ENCODE data around the gene PNPLA1. TPM values are rescaled to one million over a fixed set of nuclear protein-coding genes. Genes with fewer than 3 reads are reported as not detected.

The PNPLA1 gene
- total and polyA plus RNA-seq, 2 experiments from 2014 or later = not detected

DNA sequence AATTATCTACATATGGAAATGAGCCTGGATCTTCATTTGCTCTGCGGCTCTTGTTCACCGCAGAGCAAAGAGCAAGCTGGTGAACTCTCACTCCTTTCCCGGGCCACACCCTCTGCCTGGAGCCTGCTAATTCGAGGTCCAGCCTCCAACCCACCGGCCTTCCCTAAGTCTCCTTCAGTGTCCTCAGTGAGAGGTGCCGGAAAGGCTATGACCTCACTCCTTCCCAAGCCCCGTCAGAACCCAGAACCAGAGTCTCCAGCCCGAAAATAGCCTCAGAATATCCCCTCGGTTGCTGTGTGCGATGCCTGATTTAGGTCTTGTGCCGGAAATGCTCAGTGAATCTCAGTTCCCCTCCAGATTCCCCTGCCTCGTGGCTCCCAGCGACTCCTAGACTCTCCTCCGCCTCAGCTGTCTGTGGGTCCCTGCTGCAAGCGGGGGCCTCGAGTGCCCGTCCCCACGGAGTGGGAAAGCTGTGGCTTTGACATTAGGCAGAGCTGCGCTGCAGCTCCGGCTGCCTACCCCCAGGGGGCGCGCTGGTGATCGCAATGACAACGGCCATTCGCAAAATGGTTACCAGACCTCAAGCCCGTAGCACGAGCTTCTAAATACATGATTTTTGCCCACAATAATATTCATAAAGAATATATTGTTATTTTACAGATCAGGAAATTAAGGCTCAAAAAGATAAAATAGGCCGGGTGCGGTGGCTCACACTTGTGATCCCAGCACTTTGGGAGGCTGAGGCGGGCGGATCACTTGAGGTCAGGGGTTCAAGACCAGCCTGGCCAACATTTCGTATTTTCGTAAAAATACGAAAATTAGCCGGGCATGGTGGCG lies 71.0 kb downstream of the PNPLA1 start:
- Histone ChIP-seq H3K27ac (no peak overlapping the region), H3K27me3 (peaks cover 3% of the 10 kb centered on the region), H3K4me3 (no peak overlapping the region), H3K9me3 (ENCODE audit: low read depth) (no peaks in the 10 kb centered on the region), H3K36me3 (no peaks in the 10 kb centered on the region), H3K4me1 (ENCODE audit: low read depth) (peaks cover 7% of the 10 kb centered on the region)
- TF ChIP-seq, protein P1, sequence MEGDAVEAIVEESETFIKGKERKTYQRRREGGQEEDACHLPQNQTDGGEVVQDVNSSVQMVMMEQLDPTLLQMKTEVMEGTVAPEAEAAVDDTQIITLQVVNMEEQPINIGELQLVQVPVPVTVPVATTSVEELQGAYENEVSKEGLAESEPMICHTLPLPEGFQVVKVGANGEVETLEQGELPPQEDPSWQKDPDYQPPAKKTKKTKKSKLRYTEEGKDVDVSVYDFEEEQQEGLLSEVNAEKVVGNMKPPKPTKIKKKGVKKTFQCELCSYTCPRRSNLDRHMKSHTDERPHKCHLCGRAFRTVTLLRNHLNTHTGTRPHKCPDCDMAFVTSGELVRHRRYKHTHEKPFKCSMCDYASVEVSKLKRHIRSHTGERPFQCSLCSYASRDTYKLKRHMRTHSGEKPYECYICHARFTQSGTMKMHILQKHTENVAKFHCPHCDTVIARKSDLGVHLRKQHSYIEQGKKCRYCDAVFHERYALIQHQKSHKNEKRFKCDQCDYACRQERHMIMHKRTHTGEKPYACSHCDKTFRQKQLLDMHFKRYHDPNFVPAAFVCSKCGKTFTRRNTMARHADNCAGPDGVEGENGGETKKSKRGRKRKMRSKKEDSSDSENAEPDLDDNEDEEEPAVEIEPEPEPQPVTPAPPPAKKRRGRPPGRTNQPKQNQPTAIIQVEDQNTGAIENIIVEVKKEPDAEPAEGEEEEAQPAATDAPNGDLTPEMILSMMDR (IDR thresholded peaks at IDR 0.05; ENCODE audit: low read depth, low read length) = peak; percentile 99
- DNase-seq (ENCODE audit: low read depth in 1 of 2, low spot score in 1 of 2) = peak; percentile 78 to 95

DNA sequence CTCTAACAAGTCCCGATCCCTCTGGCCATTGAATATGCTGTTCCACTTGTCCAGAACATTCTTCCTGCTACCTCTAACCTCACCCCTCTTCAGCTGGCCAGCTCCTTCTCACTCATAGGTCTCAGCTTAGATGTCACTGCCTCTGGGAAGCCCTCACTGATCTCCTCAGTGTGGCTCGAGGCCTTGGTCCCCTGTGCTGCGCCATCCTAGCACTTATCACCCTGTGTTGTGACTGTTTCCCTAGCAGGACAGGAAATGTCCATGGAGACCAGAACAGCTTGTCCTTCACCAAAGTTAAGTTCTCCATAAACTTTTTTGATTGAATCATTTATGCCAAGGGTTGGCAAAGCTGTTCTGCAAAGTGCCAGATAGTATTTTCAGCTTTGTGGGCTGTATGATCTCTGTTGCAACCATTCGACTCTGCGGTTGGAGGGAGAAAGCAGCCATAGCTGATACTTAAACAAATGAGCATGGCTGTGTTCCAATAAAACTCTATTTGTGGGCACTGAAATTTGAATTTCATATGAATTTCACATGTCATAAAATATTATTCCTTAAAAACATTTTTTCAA lies 73.3 kb downstream of the PNPLA1 start:
- DNase-seq (ENCODE audit: low read depth in 1 of 2, low spot score in 1 of 2) = no peak
- TF ChIP-seq, protein P1 (IDR thresholded peaks at IDR 0.05; ENCODE audit: low read depth, low read length) = no peak
- H3K27ac ChIP-seq = no peak overlapping the region

DNA sequence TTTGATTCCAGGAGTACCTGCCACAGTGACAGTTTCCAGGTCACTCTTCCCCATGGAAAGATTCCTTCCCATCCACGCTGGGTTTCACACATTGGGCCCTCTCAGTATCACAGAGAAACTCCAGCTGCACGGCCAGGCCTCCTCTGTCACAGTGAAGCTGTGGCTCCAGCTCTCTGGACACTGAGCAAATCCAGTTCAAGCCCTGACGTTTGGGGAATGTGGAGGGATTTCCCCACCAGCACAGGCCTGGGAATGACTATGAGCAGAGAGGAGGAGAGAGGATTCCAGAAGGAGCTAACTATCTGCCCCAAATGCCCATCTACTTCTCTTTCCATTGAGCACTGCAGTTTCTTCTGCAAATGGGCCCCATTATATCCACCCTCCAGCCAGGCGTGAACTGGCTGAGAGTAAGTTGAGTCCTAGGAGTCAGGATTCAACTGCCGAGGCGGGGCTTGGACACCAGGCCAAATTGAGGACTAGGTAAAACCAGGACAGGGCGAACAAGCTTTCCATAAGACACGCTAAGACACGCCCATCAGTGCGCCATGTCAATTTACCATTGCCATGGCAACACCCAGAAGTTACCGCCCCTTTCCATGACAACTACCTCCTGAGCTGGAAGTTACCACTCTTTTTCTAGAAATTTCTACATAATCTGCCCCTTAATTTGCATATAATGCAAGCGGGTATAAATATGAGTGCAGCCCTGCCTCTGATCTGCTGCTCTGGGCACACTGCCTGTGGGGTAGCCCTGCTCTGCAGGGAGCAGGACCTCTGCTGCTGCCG lies 76.0 kb downstream of the PNPLA1 start:
- Histone ChIP-seq H3K9me3 (ENCODE audit: low read depth) (no peaks in the 10 kb centered on the region), H3K27ac (peak overlapping the region; percentile 88), H3K27me3 (no peaks in the 10 kb centered on the region), H3K36me3 (no peaks in the 10 kb centered on the region), H3K4me3 (no peak overlapping the region), H3K4me1 (ENCODE audit: low read depth) (peaks cover 24% of the 10 kb centered on the region)
- peak; percentile 39 to 56 for DNase-seq (ENCODE audit: low read depth in 1 of 2, low spot score in 1 of 2)
- TF ChIP-seq, protein P1 (IDR thresholded peaks at IDR 0.05; ENCODE audit: low read depth, low read length) = no peak

More for the DNA sequence above, 73.3 kb downstream of the PNPLA1 start:
- no peaks in the 10 kb centered on the region for H3K36me3 ChIP-seq
- no peak overlapping the region for H3K4me3 ChIP-seq
- H3K27me3 ChIP-seq = peaks cover 3% of the 10 kb centered on the region
- H3K4me1 ChIP-seq (ENCODE audit: low read depth) = peaks cover 20% of the 10 kb centered on the region
- no peaks in the 10 kb centered on the region for H3K9me3 ChIP-seq (ENCODE audit: low read depth)

- peak overlapping the region; percentile 56 for H3K27ac ChIP-seq
- no peaks in the 10 kb centered on the region for H3K36me3 ChIP-seq
- TF ChIP-seq, protein P1 (IDR thresholded peaks at IDR 0.05; ENCODE audit: low read depth, low read length) = no peak
- H3K4me1 ChIP-seq (ENCODE audit: low read depth) = peaks cover 28% of the 10 kb centered on the region
- no peak overlapping the region for H3K4me3 ChIP-seq
- no peaks in the 10 kb centered on the region for H3K9me3 ChIP-seq (ENCODE audit: low read depth)
- no peak for DNase-seq (ENCODE audit: low read depth in 1 of 2, low spot score in 1 of 2)
- H3K27me3 ChIP-seq = no peaks in the 10 kb centered on the region
Measured at GRCh38 chr6:36346486-36347273, 76.8 kb downstream of the PNPLA1 start.

GRCh38 chr6:36347621-36348020 lies 77.8 kb downstream of the PNPLA1 start:
- H3K27ac ChIP-seq = peak overlapping the region; percentile 56
- peaks cover 28% of the 10 kb centered on the region for H3K4me1 ChIP-seq (ENCODE audit: low read depth)
- H3K4me3 ChIP-seq = no peak overlapping the region
- peak; percentile 44 to 78 for DNase-seq (ENCODE audit: low read depth in 1 of 2, low spot score in 1 of 2)
- TF ChIP-seq, protein P1 (IDR thresholded peaks at IDR 0.05; ENCODE audit: low read depth, low read length) = no peak
- H3K36me3 ChIP-seq = no peaks in the 10 kb centered on the region
- no peaks in the 10 kb centered on the region for H3K27me3 ChIP-seq
- H3K9me3 ChIP-seq (ENCODE audit: low read depth) = no peaks in the 10 kb centered on the region
